PC-3 (cell line): ENCODE results near the gene KCNQ1OT1.

Source experiments
- EZH2 ChIP-seq: fragments of 300-600 bp; sonication (generic); IDR thresholded peaks from one replicate; pipeline ENCODE4 v1.6.1; 2017; ENCODE audit warnings: antibody characterized with exemption, mild to moderate bottlenecking, low read length; ENCODE audit not compliant: unreplicated experiment
- EZH2phosphoT487 ChIP-seq: fragments of 300-600 bp; sonication (generic); IDR thresholded peaks from 2 replicates; pipeline ENCODE4 v1.6.1; 2018; ENCODE audit warnings: mild to moderate bottlenecking, antibody characterized with exemption, low read length, borderline replicate concordance
- TF ChIP-seq, protein P1 (sequence below): fragments of 300-600 bp; sonication (generic); conservative IDR thresholded peaks from 2 replicates; pipeline ENCODE4 v1.5.1; 2017; ENCODE audit warnings: antibody characterized with exemption, low read depth, mild to moderate bottlenecking, low read length

DNA sequence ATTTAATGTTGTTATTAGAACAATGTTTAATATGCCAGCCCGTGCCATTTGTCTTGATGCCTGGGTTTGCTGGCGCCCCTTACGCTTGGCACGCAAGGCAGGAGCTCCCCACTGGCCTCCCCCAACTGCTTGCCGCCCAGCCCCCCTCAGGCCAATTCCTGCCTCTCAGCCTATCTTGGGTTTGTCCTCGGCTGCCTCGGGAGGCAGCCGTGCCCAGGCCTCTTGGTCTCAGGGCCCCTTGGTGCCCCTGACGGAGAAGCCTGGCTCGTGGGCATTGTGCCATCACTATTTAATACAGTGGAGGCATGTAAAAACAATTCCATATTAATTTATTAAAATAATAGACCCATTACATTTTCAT lies 119.8 kb downstream of the KCNQ1OT1 start:
- TF ChIP-seq EZH2phosphoT487, result no peak
- TF ChIP-seq, protein P1, sequence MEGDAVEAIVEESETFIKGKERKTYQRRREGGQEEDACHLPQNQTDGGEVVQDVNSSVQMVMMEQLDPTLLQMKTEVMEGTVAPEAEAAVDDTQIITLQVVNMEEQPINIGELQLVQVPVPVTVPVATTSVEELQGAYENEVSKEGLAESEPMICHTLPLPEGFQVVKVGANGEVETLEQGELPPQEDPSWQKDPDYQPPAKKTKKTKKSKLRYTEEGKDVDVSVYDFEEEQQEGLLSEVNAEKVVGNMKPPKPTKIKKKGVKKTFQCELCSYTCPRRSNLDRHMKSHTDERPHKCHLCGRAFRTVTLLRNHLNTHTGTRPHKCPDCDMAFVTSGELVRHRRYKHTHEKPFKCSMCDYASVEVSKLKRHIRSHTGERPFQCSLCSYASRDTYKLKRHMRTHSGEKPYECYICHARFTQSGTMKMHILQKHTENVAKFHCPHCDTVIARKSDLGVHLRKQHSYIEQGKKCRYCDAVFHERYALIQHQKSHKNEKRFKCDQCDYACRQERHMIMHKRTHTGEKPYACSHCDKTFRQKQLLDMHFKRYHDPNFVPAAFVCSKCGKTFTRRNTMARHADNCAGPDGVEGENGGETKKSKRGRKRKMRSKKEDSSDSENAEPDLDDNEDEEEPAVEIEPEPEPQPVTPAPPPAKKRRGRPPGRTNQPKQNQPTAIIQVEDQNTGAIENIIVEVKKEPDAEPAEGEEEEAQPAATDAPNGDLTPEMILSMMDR, result no peak
- TF ChIP-seq EZH2, result no peak
